ENCODE data around the gene TCP10L.
"Not testable (repeated sequence)": the region's sequence is repeated elsewhere in the genome, so short reads cannot be mapped to it uniquely, and the experiment has no call there.

TCP10L gene

GRCh38 chr21:32538147-32538792 is 47.1 kb downstream of the TCP10L start:
- DNase-seq (ENCODE audit: low spot score), result no peak
- TF ChIP-seq CTCF (IDR thresholded peaks at IDR 0.05; ENCODE audit: extremely low read depth, missing control alignments), result no peak

- TF ChIP-seq CTCF (IDR thresholded peaks at IDR 0.05; ENCODE audit: extremely low read depth, missing control alignments), result no peak
- no peak for DNase-seq (ENCODE audit: low spot score)
Measured at GRCh38 chr21:32537569-32537881, 47.8 kb downstream of the TCP10L start.

GRCh38 chr21:32535612-32536011 is 49.7 kb downstream of the TCP10L start:
- no peak for DNase-seq (ENCODE audit: low spot score)
- TF ChIP-seq CTCF (IDR thresholded peaks at IDR 0.05; ENCODE audit: extremely low read depth, missing control alignments), result no peak

- no peak for TF ChIP-seq CTCF (IDR thresholded peaks at IDR 0.05; ENCODE audit: extremely low read depth, missing control alignments)
- DNase-seq (ENCODE audit: low spot score), result no peak
Measured at GRCh38 chr21:32534113-32534512, 51.2 kb downstream of the TCP10L start.

GRCh38 chr21:32533611-32534010 is 51.7 kb downstream of the TCP10L start:
- TF ChIP-seq CTCF (IDR thresholded peaks at IDR 0.05; ENCODE audit: extremely low read depth, missing control alignments), result no peak
- no peak for DNase-seq (ENCODE audit: low spot score)

- DNase-seq (ENCODE audit: low spot score), result no peak
- no peak for TF ChIP-seq CTCF (IDR thresholded peaks at IDR 0.05; ENCODE audit: extremely low read depth, missing control alignments)
Measured at GRCh38 chr21:32533053-32533452, 52.3 kb downstream of the TCP10L start.

GRCh38 chr21:32532636-32533035 is 52.7 kb downstream of the TCP10L start:
- DNase-seq (ENCODE audit: low spot score), result no peak
- TF ChIP-seq CTCF (IDR thresholded peaks at IDR 0.05; ENCODE audit: extremely low read depth, missing control alignments), result no peak

GRCh38 chr21:32531561-32531960 is 53.8 kb downstream of the TCP10L start:
- DNase-seq (ENCODE audit: low spot score), result not testable (repeated sequence)

GRCh38 chr21:32530809-32531208 is 54.5 kb downstream of the TCP10L start:
- not testable (repeated sequence) for DNase-seq (ENCODE audit: low spot score)
